Smooth muscle cell (in vitro differentiated cells): Measurements from ENCODE around the gene IFIH1. TPM values are rescaled to one million over a fixed set of nuclear protein-coding genes. Genes with fewer than 3 reads are reported as not detected.

Experiments used
- DNase-seq: peaks from one replicate; lab custom pipeline; 2025; ENCODE audit not compliant: unreplicated experiment; lab: John Stamatoyannopoulos, UW
- H2AFZ ChIP-seq: fragments of 200-600 bp; sonication (generic); 2 replicates; pipeline ENCODE4 v1.6.0; 2016; ENCODE audit warnings: antibody characterized with exemption, low read depth, mild to moderate bottlenecking
- H3F3A ChIP-seq: fragments of 200-600 bp; sonication (generic); 2 replicates; pipeline ENCODE4 v1.6.0; 2017; ENCODE audit warnings: antibody characterized with exemption, low read depth
- H3K27ac ChIP-seq: fragments of 200-600 bp; sonication (generic); 2 replicates; pipeline ENCODE4 v1.5.1; 2016; ENCODE audit warnings: low read depth, mild to moderate bottlenecking
- H3K27me3 ChIP-seq: fragments of 200-600 bp; sonication (generic); 2 replicates; pipeline ENCODE4 v1.6.1; 2016; ENCODE audit warnings: low read depth, mild to moderate bottlenecking
- H3K36me3 ChIP-seq: fragments of 200-600 bp; sonication (generic); 2 replicates; pipeline ENCODE4 v1.5.1; 2016; ENCODE audit warnings: low read depth
- H3K4me1 ChIP-seq: fragments of 200-600 bp; sonication (generic); 2 replicates; pipeline ENCODE4 v1.5.1; 2016; ENCODE audit warnings: low read depth
- H3K4me2 ChIP-seq: fragments of 200-600 bp; sonication (generic); 2 replicates; pipeline ENCODE4 v1.6.0; 2016; ENCODE audit warnings: mild to moderate bottlenecking
- H3K4me3 ChIP-seq: fragments of 200-600 bp; sonication (generic); 2 replicates; pipeline ENCODE4 v1.5.1; 2016; ENCODE audit warnings: mild to moderate bottlenecking
- H3K79me2 ChIP-seq: fragments of 200-600 bp; sonication (generic); 2 replicates; pipeline ENCODE4 v1.6.0; 2016; ENCODE audit warnings: low read depth, mild to moderate bottlenecking
- H3K9ac ChIP-seq: fragments of 200-600 bp; sonication (generic); 2 replicates; pipeline ENCODE4 v1.6.0; 2016; ENCODE audit warnings: low read depth
- H3K9me3 ChIP-seq: fragments of 200-600 bp; sonication (generic); replicated peaks from 2 replicates; pipeline ENCODE4 v1.5.1; 2016; ENCODE audit warnings: low read depth
- H4K20me1 ChIP-seq: fragments of 200-600 bp; sonication (generic); 2 replicates; pipeline ENCODE4 v1.6.0; 2016; ENCODE audit warnings: low read depth
- CTCF ChIP-seq: fragments of 200-600 bp; sonication (generic); IDR thresholded peaks from 2 replicates; pipeline ENCODE4 v1.5.1; 2017; ENCODE audit warnings: borderline replicate concordance, mild to moderate bottlenecking, antibody characterized with exemption; ENCODE audit not compliant: insufficient read depth, poor library complexity, severe bottlenecking
- WGBS: methylation state at CpG from one replicate; pipeline ENCODE4 v1.1.7; 2016; ENCODE audit warnings: low lambda C conversion rate; 5-methylcytosine and 5-hydroxymethylcytosine counted together
- polyA plus RNA-seq: library from polyadenylated mRNA; unstranded; fragments of >200 nt; fragmentation: Nextera tagmentation; extraction: Ambion mirVana; gene quantifications from 2 replicates; pipeline ENCODE4 v1.2.1, GENCODE V29; 2016
- total RNA-seq: library from RNA; depleted of rRNA; stranded (reverse); fragments of >200 nt; gene quantifications from 2 replicates; pipeline ENCODE4 v1.2.3, GENCODE V29; 2014

IFIH1 gene
- total and polyA plus RNA-seq, 2 experiments from 2014 or later = 0.24 to 2.3 TPM

GRCh38 chr2:162254236-162254871, 64.1 kb downstream of the IFIH1 start:
- no peaks in the 10 kb centered on the region for H3F3A ChIP-seq
- no peaks in the 10 kb centered on the region for H3K79me2 ChIP-seq
- H3K27ac ChIP-seq = no peak overlapping the region
- TF ChIP-seq CTCF = no peak
- no peak overlapping the region for H3K4me2 ChIP-seq
- H3K36me3 ChIP-seq = no peaks in the 10 kb centered on the region
- no peak overlapping the region for H2AFZ ChIP-seq
- H4K20me1 ChIP-seq = no peaks in the 10 kb centered on the region
- no peaks in the 10 kb centered on the region for H3K27me3 ChIP-seq
- peaks cover 4% of the 10 kb centered on the region for H3K9me3 ChIP-seq
- 83% methylated on average over 2 of the region's 2 CpGs for WGBS
- peaks cover 12% of the 10 kb centered on the region for H3K4me1 ChIP-seq
- no peak for DNase-seq
- H3K9ac ChIP-seq = no peak overlapping the region
- no peak overlapping the region for H3K4me3 ChIP-seq

GRCh38 chr2:162253435-162253834, 65.0 kb downstream of the IFIH1 start:
- Histone ChIP-seq H4K20me1 (no peaks in the 10 kb centered on the region), H3K36me3 (no peaks in the 10 kb centered on the region), H2AFZ (no peak overlapping the region), H3K27me3 (no peaks in the 10 kb centered on the region), H3K27ac (no peak overlapping the region), H3K4me2 (no peak overlapping the region), H3K9ac (no peak overlapping the region), H3K79me2 (no peaks in the 10 kb centered on the region), H3K9me3 (peaks cover 4% of the 10 kb centered on the region), H3K4me1 (peaks cover 12% of the 10 kb centered on the region), H3F3A (no peaks in the 10 kb centered on the region), H3K4me3 (no peak overlapping the region)
- no peak for TF ChIP-seq CTCF
- WGBS = 57% methylated on average over 3 of the region's 3 CpGs
- DNase-seq = no peak

- Histone ChIP-seq H3K79me2 (no peaks in the 10 kb centered on the region), H3F3A (peaks cover 1% of the 10 kb centered on the region), H3K27me3 (no peaks in the 10 kb centered on the region), H3K4me2 (no peak overlapping the region), H3K9me3 (peaks cover 4% of the 10 kb centered on the region), H3K27ac (no peak overlapping the region), H3K36me3 (no peaks in the 10 kb centered on the region), H3K4me3 (no peak overlapping the region), H2AFZ (no peak overlapping the region), H3K4me1 (peaks cover 9% of the 10 kb centered on the region), H4K20me1 (no peaks in the 10 kb centered on the region), H3K9ac (no peak overlapping the region)
- no peak for TF ChIP-seq CTCF
- WGBS = 89% methylated on average over 2 of the region's 2 CpGs
- DNase-seq = no peak
Observed at GRCh38 chr2:162252153-162252552, 66.3 kb downstream of the IFIH1 start.

- H3K27me3 ChIP-seq = no peaks in the 10 kb centered on the region
- H3K36me3 ChIP-seq = no peaks in the 10 kb centered on the region
- no peak for DNase-seq
- peaks cover 32% of the 10 kb centered on the region for H3F3A ChIP-seq
- H3K79me2 ChIP-seq = peaks cover 9% of the 10 kb centered on the region
- peak overlapping the region; percentile 82 for H3K9ac ChIP-seq
- H2AFZ ChIP-seq = no peak overlapping the region
- H3K27ac ChIP-seq = peak overlapping the region; percentile 99
- peaks cover 39% of the 10 kb centered on the region for H3K4me1 ChIP-seq
- no peak for TF ChIP-seq CTCF
- H3K9me3 ChIP-seq = peaks cover 4% of the 10 kb centered on the region
- no peak overlapping the region for H3K4me3 ChIP-seq
- H4K20me1 ChIP-seq = no peaks in the 10 kb centered on the region
- peak overlapping the region; percentile 86 for H3K4me2 ChIP-seq
Observed at GRCh38 chr2:162245781-162246180, 72.7 kb downstream of the IFIH1 start.
